Measurements from ENCODE around the gene SIK1.

DNA sequence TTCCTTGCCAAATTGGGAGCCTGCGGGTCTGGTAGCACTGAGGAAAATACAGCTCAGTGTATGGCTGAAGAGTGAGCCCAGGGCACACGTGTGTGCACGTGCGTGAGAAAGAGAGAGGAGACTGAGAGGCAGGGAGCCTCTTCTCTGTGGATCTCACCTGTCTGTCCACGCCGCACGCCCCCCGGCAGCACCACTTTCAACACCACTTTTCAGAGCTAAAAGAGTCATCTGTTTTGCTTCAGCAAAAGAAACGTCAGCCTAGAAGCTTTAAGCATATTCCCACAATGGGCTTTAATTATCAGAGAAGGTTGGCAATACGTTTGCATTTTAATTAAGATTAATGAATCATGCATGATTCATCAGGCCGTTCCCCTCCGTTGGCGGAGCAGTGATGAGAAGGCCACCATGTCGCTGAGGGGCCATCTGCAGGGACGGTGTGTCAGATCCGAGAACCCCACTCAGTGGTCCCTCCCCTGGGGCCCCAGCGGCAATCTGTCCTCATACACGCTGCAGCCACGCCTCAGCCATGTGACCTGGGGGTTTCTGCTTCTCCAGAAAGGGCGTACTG lies 56.8 kb downstream of the SIK1 start:
- no peak for TF ChIP-seq POLR2A (IDR thresholded peaks at IDR 0.05; ENCODE audit: low read depth, low read length)
- no peak for TF ChIP-seq POLR2AphosphoS5 (IDR thresholded peaks at IDR 0.05; ENCODE audit: low read depth, low read length)
- no peak for TF ChIP-seq TAF1 (IDR thresholded peaks at IDR 0.05; ENCODE audit: borderline replicate concordance, low read depth, low read length)
